Hepatocyte (in vitro differentiated cells): ENCODE results near the gene SPACA7.

Experiments used
- EZH2 ChIP-seq: fragments of 200-600 bp; sonication (generic); IDR thresholded peaks from 2 replicates; pipeline ENCODE4 v1.6.1; 2016; ENCODE audit warnings: antibody characterized with exemption, mild to moderate bottlenecking, borderline replicate concordance
- EZH2phosphoT487 ChIP-seq: fragments of 200-600 bp; sonication (generic); IDR thresholded peaks from one replicate; pipeline ENCODE4 v1.6.1; 2018; ENCODE audit warnings: antibody characterized with exemption, mild to moderate bottlenecking, low read depth, moderate library complexity; ENCODE audit not compliant: unreplicated experiment, severe bottlenecking
- TF ChIP-seq, protein P1 (sequence below): fragments of 200-600 bp; sonication (generic); IDR thresholded peaks from 2 replicates; pipeline ENCODE4 v1.5.1; 2016; ENCODE audit warnings: antibody characterized with exemption, mild to moderate bottlenecking; ENCODE audit not compliant: poor library complexity

DNA sequence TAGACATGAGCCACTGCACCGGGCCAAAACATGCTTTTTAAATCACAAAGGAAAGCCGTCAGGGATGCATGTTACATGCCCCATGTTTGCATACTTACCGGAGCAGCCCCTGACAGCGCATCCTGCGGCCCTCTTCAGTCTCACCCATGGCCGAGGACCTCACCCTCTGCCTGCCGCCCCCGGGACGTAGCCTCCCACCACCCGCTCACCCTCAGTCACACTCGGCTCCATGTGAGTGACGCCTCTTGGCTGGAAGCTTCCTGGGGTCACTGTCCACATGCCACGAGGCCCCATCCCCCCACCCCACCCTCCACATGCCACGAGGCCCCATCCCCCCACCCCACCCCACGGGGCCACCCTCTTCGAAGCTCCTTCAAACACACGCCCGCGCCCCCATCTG is 46.1 kb upstream of the SPACA7 start:
- TF ChIP-seq EZH2, result no peak
- TF ChIP-seq EZH2phosphoT487, result no peak
- TF ChIP-seq, protein P1, sequence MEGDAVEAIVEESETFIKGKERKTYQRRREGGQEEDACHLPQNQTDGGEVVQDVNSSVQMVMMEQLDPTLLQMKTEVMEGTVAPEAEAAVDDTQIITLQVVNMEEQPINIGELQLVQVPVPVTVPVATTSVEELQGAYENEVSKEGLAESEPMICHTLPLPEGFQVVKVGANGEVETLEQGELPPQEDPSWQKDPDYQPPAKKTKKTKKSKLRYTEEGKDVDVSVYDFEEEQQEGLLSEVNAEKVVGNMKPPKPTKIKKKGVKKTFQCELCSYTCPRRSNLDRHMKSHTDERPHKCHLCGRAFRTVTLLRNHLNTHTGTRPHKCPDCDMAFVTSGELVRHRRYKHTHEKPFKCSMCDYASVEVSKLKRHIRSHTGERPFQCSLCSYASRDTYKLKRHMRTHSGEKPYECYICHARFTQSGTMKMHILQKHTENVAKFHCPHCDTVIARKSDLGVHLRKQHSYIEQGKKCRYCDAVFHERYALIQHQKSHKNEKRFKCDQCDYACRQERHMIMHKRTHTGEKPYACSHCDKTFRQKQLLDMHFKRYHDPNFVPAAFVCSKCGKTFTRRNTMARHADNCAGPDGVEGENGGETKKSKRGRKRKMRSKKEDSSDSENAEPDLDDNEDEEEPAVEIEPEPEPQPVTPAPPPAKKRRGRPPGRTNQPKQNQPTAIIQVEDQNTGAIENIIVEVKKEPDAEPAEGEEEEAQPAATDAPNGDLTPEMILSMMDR, result no peak
